Measurements from ENCODE around the gene MACROD2.

DNA sequence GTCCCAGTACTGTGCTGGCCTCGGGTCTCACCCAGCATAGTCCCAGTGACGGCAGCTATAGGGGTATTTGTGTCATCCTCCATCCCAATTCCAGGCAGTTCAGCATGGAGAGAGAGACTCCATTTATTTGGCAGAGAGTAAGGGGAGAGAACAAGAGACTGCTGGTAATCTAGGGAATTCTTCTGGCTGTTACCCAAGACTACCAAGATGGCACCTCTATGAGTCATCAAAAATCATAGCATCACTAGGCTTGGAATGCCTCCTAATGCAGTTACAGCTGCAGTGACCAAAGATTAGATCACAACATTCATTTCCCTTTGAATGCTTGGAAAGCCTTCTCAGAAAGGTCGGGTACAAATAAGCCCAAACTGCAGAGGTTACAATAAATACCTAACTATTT is 1002.5 kb downstream of the MACROD2 start:
- TF ChIP-seq CEBPB (IDR thresholded peaks at IDR 0.05; ENCODE audit: low read depth, low read length) (no peak), POLR2A (IDR thresholded peaks at IDR 0.05; ENCODE audit: low read depth, low read length) (no peak)
- TF ChIP-seq, protein P1, sequence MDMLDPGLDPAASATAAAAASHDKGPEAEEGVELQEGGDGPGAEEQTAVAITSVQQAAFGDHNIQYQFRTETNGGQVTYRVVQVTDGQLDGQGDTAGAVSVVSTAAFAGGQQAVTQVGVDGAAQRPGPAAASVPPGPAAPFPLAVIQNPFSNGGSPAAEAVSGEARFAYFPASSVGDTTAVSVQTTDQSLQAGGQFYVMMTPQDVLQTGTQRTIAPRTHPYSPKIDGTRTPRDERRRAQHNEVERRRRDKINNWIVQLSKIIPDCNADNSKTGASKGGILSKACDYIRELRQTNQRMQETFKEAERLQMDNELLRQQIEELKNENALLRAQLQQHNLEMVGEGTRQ (IDR thresholded peaks at IDR 0.05; ENCODE audit: low read depth, low read length): no peak

All from IMR-90 (cell line).